Hippocampal formation (tissue), 2 donors: ENCODE measurements around the gene MUSTN1.

Experiments used
- DNase-seq, 2 donors: peaks; one replicate each; lab custom pipeline; 2025; lab: John Stamatoyannopoulos, UW

The MUSTN1 gene

GRCh38 chr3:52805270-52806039 lies 29.4 kb downstream of the MUSTN1 start:
- no peak for DNase-seq

- DNase-seq = no peak
Measured at GRCh38 chr3:52801839-52802238, 33.0 kb downstream of the MUSTN1 start.

GRCh38 chr3:52800079-52800478 lies 34.7 kb downstream of the MUSTN1 start:
- DNase-seq = no peak

- no peak for DNase-seq
Measured at GRCh38 chr3:52798978-52799476, 35.8 kb downstream of the MUSTN1 start.

- no peak for DNase-seq
Measured at GRCh38 chr3:52798376-52798977, 36.3 kb downstream of the MUSTN1 start.

- no peak for DNase-seq
Measured at GRCh38 chr3:52796411-52796810, 38.4 kb downstream of the MUSTN1 start.

- no peak for DNase-seq
Measured at GRCh38 chr3:52795298-52795900, 39.4 kb downstream of the MUSTN1 start.

GRCh38 chr3:52794612-52795099 lies 40.2 kb downstream of the MUSTN1 start, which contains the start of gene ITIH3:
Gene ITIH3, plus strand, starts transcription at chr3:52794796. Its CDS starts 8 bp downstream, at chr3:52794804.
- DNase-seq = no peak

GRCh38 chr3:52793702-52794611 lies 40.9 kb downstream of the MUSTN1 start:
- DNase-seq = no peak

- DNase-seq = no peak
Measured at GRCh38 chr3:52792961-52793695, 41.7 kb downstream of the MUSTN1 start.

- no peak for DNase-seq
Measured at GRCh38 chr3:52792413-52792812, 42.4 kb downstream of the MUSTN1 start.

GRCh38 chr3:52791928-52792327 lies 42.9 kb downstream of the MUSTN1 start:
- DNase-seq = no peak

- DNase-seq = no peak
Measured at GRCh38 chr3:52791366-52791765, 43.5 kb downstream of the MUSTN1 start.

GRCh38 chr3:52790741-52791140 lies 44.1 kb downstream of the MUSTN1 start:
- DNase-seq = no peak

GRCh38 chr3:52790337-52790736 lies 44.5 kb downstream of the MUSTN1 start:
- no peak for DNase-seq

GRCh38 chr3:52789746-52790040 lies 45.1 kb downstream of the MUSTN1 start:
- no peak for DNase-seq

- DNase-seq = no peak
Measured at GRCh38 chr3:52788890-52789745, 45.7 kb downstream of the MUSTN1 start.

GRCh38 chr3:52787672-52788625 lies 46.9 kb downstream of the MUSTN1 start:
- no peak for DNase-seq

- DNase-seq = no peak
Measured at GRCh38 chr3:52787246-52787645, 47.6 kb downstream of the MUSTN1 start.
